DND-41 (cell line): ENCODE measurements around the gene TTF1.

Source experiments
- CTCF ChIP-seq: IDR thresholded peaks from 2 replicates; pipeline ENCODE4 v1.5.1; 2012; ENCODE audit warnings: borderline replicate concordance, low read length, moderate library complexity, mild to moderate bottlenecking; ENCODE audit not compliant: poor library complexity, severe bottlenecking; ENCODE audit errors: extremely low read depth
- EZH2 ChIP-seq: IDR thresholded peaks from 3 replicates; pipeline ENCODE4 v1.6.1; 2012; ENCODE audit warnings: borderline replicate concordance, low read depth, mild to moderate bottlenecking, moderate library complexity, low read length, inconsistent platforms; ENCODE audit not compliant: severe bottlenecking

DNA sequence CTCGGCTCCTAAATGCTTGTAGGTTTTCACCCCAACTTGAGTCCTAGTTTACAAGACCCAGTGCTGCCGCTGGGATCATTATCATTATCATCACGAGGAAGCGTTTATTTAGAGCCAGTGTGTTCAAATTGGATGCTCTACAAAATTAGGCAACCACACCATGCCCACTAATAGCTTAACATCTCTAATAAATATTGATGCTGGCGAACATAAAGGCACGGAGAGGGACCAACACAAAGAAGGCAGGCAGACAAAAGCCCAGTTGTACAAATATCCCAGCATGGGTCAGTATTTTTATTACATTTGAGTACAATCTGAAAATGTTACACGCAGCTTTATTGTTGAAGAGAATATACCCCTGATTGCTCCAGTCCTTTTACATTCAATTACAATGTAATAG is 8.1 kb upstream of the TTF1 start:
- no peak for TF ChIP-seq CTCF
- no peak for TF ChIP-seq EZH2
